ENCODE data around the gene KRT75. TPM values are rescaled to one million over a fixed set of nuclear protein-coding genes. Genes with fewer than 3 reads are reported as not detected.
"Not testable (repeated sequence)": the region's sequence is repeated elsewhere in the genome, so short reads cannot be mapped to it uniquely, and the experiment has no call there.

Gene KRT75
- total RNA-seq, 1 experiment from 2014 or later = not detected

DNA sequence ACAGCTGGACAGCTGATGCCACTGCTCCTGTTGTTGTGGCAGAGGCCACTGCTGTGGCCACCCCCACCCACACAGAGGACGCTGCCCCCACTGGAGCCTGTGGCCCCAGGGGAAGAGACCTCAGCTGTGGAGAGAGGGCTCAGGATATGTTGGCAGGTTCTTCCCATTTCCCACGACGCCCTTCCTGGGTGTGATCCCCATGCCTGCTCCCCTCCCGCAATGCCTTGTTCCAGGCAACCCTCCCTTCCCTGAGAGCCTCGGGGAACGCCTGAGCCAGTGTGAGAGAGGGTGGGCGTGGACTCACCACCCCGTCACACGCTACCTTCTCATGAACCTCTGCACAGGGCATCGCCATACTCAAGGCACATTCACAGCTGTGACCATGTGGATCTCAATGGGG lies 22.4 kb downstream of the KRT75 start:
- Histone ChIP-seq H2BK12ac (ENCODE audit: insufficient read length, low read depth, low read length) (no peak overlapping the region), H3K27ac (ENCODE audit: insufficient read length, low read depth, low read length) (no peak overlapping the region), H3K4me2 (ENCODE audit: insufficient read depth, insufficient read length, low read length) (no peak overlapping the region), H3T11ph (ENCODE audit: low read length) (no peak overlapping the region), H4K5ac (ENCODE audit: insufficient read length, low read depth, low read length) (no peak overlapping the region), H3K27me3 (ENCODE audit: insufficient read depth, low read length) (no peaks in the 10 kb centered on the region), H3K9ac (ENCODE audit: extremely low read depth, insufficient read length, low read length) (no peak overlapping the region), H3K14ac (ENCODE audit: insufficient read depth, low read length) (no peak overlapping the region), H4K8ac (replicated peaks; ENCODE audit: insufficient read length, low read depth, low read length) (no peak overlapping the region), H3K23ac (ENCODE audit: insufficient read length, low read depth, low read length) (no peak overlapping the region), H2BK20ac (ENCODE audit: low read depth, low read length, poor library complexity, severe bottlenecking) (no peak overlapping the region), H2AK5ac (ENCODE audit: insufficient read length, low read length) (no peak overlapping the region), H3K4ac (ENCODE audit: low read depth, low read length) (no peak overlapping the region), H3K18ac (ENCODE audit: insufficient read length, low read depth, low read length) (no peak overlapping the region), H3K23me2 (ENCODE audit: insufficient read length, low read depth, low read length, poor library complexity, severe bottlenecking) (peaks cover 3% of the 10 kb centered on the region), H3K4me1 (ENCODE audit: insufficient read depth, low read length) (no peaks in the 10 kb centered on the region), H2BK120ac (ENCODE audit: low read depth, low read length, poor library complexity, severe bottlenecking) (no peak overlapping the region), H3K79me2 (ENCODE audit: insufficient read depth, low read length) (no peaks in the 10 kb centered on the region), H2AFZ (ENCODE audit: low read length) (no peak overlapping the region), H3K79me1 (ENCODE audit: insufficient read depth, low read depth, low read length, poor library complexity, severe bottlenecking) (no peaks in the 10 kb centered on the region), H3K9me3 (ENCODE audit: control insufficient read depth, low read depth, low read length) (no peaks in the 10 kb centered on the region), H4K91ac (ENCODE audit: insufficient read length, low read depth, low read length) (no peak overlapping the region), H2BK5ac (ENCODE audit: insufficient read length, low read length) (no peak overlapping the region), H2BK15ac (ENCODE audit: low read depth, low read length) (no peak overlapping the region), H4K20me1 (ENCODE audit: control insufficient read depth, insufficient read depth, insufficient read length) (no peaks in the 10 kb centered on the region), H3K56ac (ENCODE audit: insufficient read length, low read depth, low read length) (no peak overlapping the region)
- H3K9me3 Mint-ChIP-seq = peaks cover 16 to 17% of the 10 kb centered on the region in 2 experiments
- TF ChIP-seq, protein P1, sequence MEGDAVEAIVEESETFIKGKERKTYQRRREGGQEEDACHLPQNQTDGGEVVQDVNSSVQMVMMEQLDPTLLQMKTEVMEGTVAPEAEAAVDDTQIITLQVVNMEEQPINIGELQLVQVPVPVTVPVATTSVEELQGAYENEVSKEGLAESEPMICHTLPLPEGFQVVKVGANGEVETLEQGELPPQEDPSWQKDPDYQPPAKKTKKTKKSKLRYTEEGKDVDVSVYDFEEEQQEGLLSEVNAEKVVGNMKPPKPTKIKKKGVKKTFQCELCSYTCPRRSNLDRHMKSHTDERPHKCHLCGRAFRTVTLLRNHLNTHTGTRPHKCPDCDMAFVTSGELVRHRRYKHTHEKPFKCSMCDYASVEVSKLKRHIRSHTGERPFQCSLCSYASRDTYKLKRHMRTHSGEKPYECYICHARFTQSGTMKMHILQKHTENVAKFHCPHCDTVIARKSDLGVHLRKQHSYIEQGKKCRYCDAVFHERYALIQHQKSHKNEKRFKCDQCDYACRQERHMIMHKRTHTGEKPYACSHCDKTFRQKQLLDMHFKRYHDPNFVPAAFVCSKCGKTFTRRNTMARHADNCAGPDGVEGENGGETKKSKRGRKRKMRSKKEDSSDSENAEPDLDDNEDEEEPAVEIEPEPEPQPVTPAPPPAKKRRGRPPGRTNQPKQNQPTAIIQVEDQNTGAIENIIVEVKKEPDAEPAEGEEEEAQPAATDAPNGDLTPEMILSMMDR (conservative IDR thresholded peaks at IDR 0.05) = no peak
- WGBS (ENCODE audit: extremely low coverage, insufficient read length, low lambda C conversion rate) = no CpG with 5 or more reads among the region's 10 CpGs
- no peak overlapping the region for H3K4me3 Mint-ChIP-seq
- peaks cover 8 to 9% of the 10 kb centered on the region in 2 experiments for H3K4me1 Mint-ChIP-seq
- H3K27me3 Mint-ChIP-seq (ENCODE audit: low read depth) = peaks cover 13% of the 10 kb centered on the region
- no peak for DNase-seq
- no peak overlapping the region for H3K27ac Mint-ChIP-seq
- H3K36me3 Mint-ChIP-seq (ENCODE audit: insufficient read depth in 1 of 3, low read depth in 3 of 3) = peaks cover 2 to 5% (median 4%) of the 10 kb centered on the region in 3 experiments; a peak in 5 of 7 replicates

DNA sequence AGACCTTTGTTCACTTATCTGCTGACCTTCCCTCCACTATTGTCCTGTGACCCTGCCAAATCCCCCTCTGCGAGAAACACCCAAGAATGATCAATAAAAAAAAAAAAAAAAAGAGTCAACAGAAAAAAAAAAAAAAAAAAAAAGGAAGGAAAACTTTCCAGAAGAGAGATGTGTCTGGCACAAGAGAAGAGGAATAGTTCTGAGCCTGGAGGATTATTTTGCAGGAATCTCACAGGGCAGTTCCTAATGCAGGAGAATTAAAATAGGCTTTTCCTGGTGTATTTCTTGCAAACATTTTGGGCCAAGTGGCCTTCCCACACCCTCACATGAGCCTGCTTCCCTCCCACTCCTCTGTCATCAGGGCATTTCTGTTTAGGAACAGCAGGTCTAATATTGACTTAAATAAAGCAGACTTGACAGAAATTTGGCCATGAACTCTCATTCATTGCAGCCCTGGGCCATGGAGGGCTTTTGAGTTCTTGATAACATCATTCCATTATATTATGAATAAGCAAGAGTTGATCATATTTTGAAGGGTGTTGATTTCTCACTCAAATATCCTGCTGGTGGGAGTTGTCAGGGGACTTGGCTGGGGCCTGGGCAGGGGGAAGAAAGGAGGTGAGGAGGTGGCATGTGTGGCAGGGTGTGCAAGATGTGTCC lies 23.5 kb downstream of the KRT75 start:
- not testable (repeated sequence) for H3K36me3 Mint-ChIP-seq (ENCODE audit: insufficient read depth in 1 of 3, low read depth in 3 of 3); H3K23ac ChIP-seq (ENCODE audit: insufficient read length, low read depth, low read length); H3K79me2 ChIP-seq (ENCODE audit: insufficient read depth, low read length); H3K4me3 Mint-ChIP-seq; H3K27ac Mint-ChIP-seq; H3K27me3 ChIP-seq (ENCODE audit: insufficient read depth, low read length); H3K4ac ChIP-seq (ENCODE audit: low read depth, low read length); H4K5ac ChIP-seq (ENCODE audit: insufficient read length, low read depth, low read length); H3K23me2 ChIP-seq (ENCODE audit: insufficient read length, low read depth, low read length, poor library complexity, severe bottlenecking); H3K9me3 ChIP-seq (ENCODE audit: control insufficient read depth, low read depth, low read length); DNase-seq; H3K9ac ChIP-seq (ENCODE audit: extremely low read depth, insufficient read length, low read length); H2AFZ ChIP-seq (ENCODE audit: low read length); H3K14ac ChIP-seq (ENCODE audit: insufficient read depth, low read length); H2AK5ac ChIP-seq (ENCODE audit: insufficient read length, low read length); H4K91ac ChIP-seq (ENCODE audit: insufficient read length, low read depth, low read length); H3K4me1 Mint-ChIP-seq; H4K20me1 ChIP-seq (ENCODE audit: control insufficient read depth, insufficient read depth, insufficient read length); H2BK20ac ChIP-seq (ENCODE audit: low read depth, low read length, poor library complexity, severe bottlenecking); H2BK120ac ChIP-seq (ENCODE audit: low read depth, low read length, poor library complexity, severe bottlenecking); H2BK12ac ChIP-seq (ENCODE audit: insufficient read length, low read depth, low read length); H4K8ac ChIP-seq (replicated peaks; ENCODE audit: insufficient read length, low read depth, low read length); H3K27ac ChIP-seq (ENCODE audit: insufficient read length, low read depth, low read length); H3T11ph ChIP-seq (ENCODE audit: low read length); H3K18ac ChIP-seq (ENCODE audit: insufficient read length, low read depth, low read length); H3K79me1 ChIP-seq (ENCODE audit: insufficient read depth, low read depth, low read length, poor library complexity, severe bottlenecking); H3K56ac ChIP-seq (ENCODE audit: insufficient read length, low read depth, low read length); H3K4me1 ChIP-seq (ENCODE audit: insufficient read depth, low read length); H3K4me2 ChIP-seq (ENCODE audit: insufficient read depth, insufficient read length, low read length); H2BK15ac ChIP-seq (ENCODE audit: low read depth, low read length); H2BK5ac ChIP-seq (ENCODE audit: insufficient read length, low read length)
- no CpG with 5 or more reads among the region's 1 CpG for WGBS (ENCODE audit: extremely low coverage, insufficient read length, low lambda C conversion rate)
- Mint-ChIP-seq H3K9me3 (peaks cover 16 to 17% of the 10 kb centered on the region in 2 experiments), H3K27me3 (ENCODE audit: low read depth) (peaks cover 13% of the 10 kb centered on the region)
